Ectodermal cell (in vitro differentiated cells): ENCODE data around the gene FAM107A.
"Not testable (repeated sequence)": the region's sequence is repeated elsewhere in the genome, so short reads cannot be mapped to it uniquely, and the experiment has no call there.

ENCODE experiments used
- H3K27ac ChIP-seq: 2 replicates; pipeline ENCODE4 v1.7.0; 2013; ENCODE audit warnings: mild to moderate bottlenecking, low read depth, low read length; ENCODE audit not compliant: insufficient read depth, poor library complexity, severe bottlenecking
- H3K27me3 ChIP-seq: 2 replicates; pipeline ENCODE4 v1.7.0; 2013; ENCODE audit warnings: mild to moderate bottlenecking, low read length; ENCODE audit not compliant: insufficient read depth, control insufficient read depth, poor library complexity, severe bottlenecking
- H3K36me3 ChIP-seq: one replicate; pipeline ENCODE4 v1.7.0; 2013; ENCODE audit warnings: low read length; ENCODE audit not compliant: control insufficient read depth, insufficient read depth
- H3K4me1 ChIP-seq: one replicate; pipeline ENCODE4 v1.7.0; 2013; ENCODE audit warnings: low read length; ENCODE audit not compliant: control insufficient read depth, insufficient read depth
- H3K4me3 ChIP-seq: 2 replicates; pipeline ENCODE4 v1.7.0; 2013; ENCODE audit warnings: low read depth, low read length, control low read depth; ENCODE audit not compliant: insufficient read depth
- H3K9me3 ChIP-seq: 2 replicates; pipeline ENCODE4 v1.7.0; 2013; ENCODE audit warnings: mild to moderate bottlenecking, low read length, moderate library complexity; ENCODE audit not compliant: control insufficient read depth
- WGBS, 2 experiments: methylation state at CpG; one replicate each; pipeline ENCODE4 v1.1.7; 2013; ENCODE audit warnings: missing lambda C conversion rate in 2 of 2; 5-methylcytosine and 5-hydroxymethylcytosine counted together

Gene FAM107A

GRCh38 chr3:58529516-58530353 lies 47.5 kb downstream of the FAM107A start:
- Histone ChIP-seq H3K9me3 (no peaks in the 10 kb centered on the region), H3K4me3 (no peak overlapping the region), H3K27ac (no peak overlapping the region), H3K27me3 (no peaks in the 10 kb centered on the region), H3K36me3 (no peaks in the 10 kb centered on the region), H3K4me1 (peaks cover 15% of the 10 kb centered on the region)
- 76% methylated on average over 15 of the region's 15 CpGs for WGBS, 2 experiments

DNA sequence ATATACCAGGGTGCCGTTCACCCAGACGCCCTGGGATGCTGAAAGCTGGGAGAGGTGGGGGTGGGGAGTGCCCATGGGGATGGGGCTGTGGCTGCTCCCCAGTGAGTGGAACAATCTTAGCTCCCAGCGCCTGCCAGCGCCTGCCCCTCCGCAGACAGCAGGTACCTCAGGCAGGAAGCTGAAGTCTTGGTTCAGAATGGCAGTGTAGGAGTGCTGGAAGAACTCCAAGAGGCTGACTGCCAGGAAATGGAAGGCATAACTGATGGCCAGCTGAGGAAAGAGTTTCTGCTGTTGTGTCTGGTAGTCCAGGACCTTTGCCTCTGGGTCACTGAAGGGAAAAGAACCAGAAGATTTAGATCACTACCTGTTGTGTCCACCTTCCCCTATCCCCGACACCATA lies 48.6 kb downstream of the FAM107A start:
- no peaks in the 10 kb centered on the region for H3K36me3 ChIP-seq
- no peak overlapping the region for H3K4me3 ChIP-seq
- H3K27me3 ChIP-seq, result no peaks in the 10 kb centered on the region
- H3K27ac ChIP-seq, result no peak overlapping the region
- 86% methylated on average over 6 of the region's 6 CpGs for WGBS, 2 experiments
- H3K4me1 ChIP-seq, result peaks cover 16% of the 10 kb centered on the region
- no peaks in the 10 kb centered on the region for H3K9me3 ChIP-seq

DNA sequence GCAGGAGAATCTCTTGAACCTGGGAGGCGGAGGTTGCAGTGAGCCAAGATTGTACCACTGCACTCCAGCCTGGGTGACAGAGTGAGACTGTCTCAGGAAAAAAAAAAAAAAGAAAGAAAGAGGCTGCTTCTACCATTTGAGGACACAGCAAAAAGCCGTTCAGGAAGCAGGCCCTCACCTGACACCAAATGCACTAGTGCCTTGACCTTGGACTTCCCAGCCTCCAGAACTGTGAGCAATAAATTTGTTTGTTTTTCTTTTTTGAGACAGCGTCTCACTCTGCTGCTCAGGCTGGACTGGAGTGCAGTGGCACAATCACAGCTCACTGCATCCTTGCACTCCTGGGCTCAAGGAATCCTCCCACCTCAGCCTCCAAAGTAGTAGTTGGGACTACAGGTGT lies 49.8 kb downstream of the FAM107A start:
- WGBS, 2 experiments, result 83 to 97% methylated on average over 3 of the region's 3 CpGs
- H3K9me3 ChIP-seq, H3K4me3 ChIP-seq, H3K36me3 ChIP-seq, H3K27me3 ChIP-seq, H3K27ac ChIP-seq: not testable (repeated sequence)
- H3K4me1 ChIP-seq, result peaks cover 27% of the 10 kb centered on the region

DNA sequence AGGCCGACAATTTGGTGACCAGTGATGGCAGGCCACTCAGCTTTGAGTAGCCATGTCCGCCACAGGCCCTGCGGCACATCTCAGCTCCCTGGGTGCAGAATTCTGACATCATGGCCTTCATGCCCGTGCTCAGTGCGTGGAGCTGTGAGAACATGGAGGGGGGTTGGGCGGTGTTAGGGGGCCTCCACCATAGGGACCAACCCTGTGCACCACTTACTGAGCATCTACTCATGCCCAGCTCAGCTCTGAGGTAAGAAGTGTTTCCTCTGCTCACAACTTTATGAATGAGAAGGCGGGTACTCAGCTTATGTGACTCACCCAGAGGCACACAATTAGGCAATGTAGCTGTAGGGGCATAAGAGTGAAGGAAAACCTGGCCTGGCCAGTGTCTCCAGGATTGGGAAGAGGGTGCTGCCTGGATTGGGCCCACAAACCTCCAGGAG lies 50.7 kb downstream of the FAM107A start:
- H3K27me3 ChIP-seq, result no peaks in the 10 kb centered on the region
- H3K4me3 ChIP-seq, result no peak overlapping the region
- H3K9me3 ChIP-seq, result no peaks in the 10 kb centered on the region
- 79 to 83% methylated on average over 7 of the region's 7 CpGs for WGBS, 2 experiments
- peaks cover 36% of the 10 kb centered on the region for H3K4me1 ChIP-seq
- no peak overlapping the region for H3K27ac ChIP-seq
- no peaks in the 10 kb centered on the region for H3K36me3 ChIP-seq

DNA sequence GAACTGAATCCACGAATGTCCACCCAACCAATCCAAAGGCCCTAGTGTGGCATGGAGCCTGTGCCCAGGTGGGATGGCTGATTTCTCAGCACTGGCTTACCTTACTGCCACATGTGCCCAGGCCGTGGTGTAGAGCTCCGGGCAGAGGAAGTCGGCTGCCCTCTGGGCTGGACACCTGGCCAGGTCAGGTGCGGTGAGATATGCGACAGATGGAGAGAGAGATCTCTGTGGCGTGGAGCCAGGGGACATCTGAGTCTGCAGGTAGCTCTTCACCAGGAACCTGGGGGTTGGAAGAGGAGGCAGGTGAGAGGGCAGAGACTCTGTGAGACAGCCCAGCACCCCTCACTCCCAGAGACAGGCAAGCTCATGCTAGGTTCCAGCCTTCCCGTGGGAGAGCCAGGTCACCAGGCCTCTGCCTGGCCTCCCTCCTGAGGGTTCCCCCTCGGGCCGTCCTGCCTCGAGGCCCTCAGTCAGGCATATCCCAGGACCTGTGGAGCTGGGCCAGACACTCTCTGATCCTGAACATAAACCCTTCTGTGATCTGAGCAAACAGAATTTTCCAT lies 52.8 kb downstream of the FAM107A start:
- WGBS, 2 experiments, result 93 to 95% methylated on average over 11 of the region's 11 CpGs
- H3K4me1 ChIP-seq, result peaks cover 43% of the 10 kb centered on the region
- H3K9me3 ChIP-seq, result no peaks in the 10 kb centered on the region
- H3K36me3 ChIP-seq, result no peaks in the 10 kb centered on the region
- no peak overlapping the region for H3K27ac ChIP-seq
- H3K27me3 ChIP-seq, result no peaks in the 10 kb centered on the region
- H3K4me3 ChIP-seq, result no peak overlapping the region

GRCh38 chr3:58522759-58523425 lies 54.3 kb downstream of the FAM107A start:
- Histone ChIP-seq H3K27ac (no peak overlapping the region), H3K36me3 (no peaks in the 10 kb centered on the region), H3K9me3 (no peaks in the 10 kb centered on the region), H3K27me3 (no peaks in the 10 kb centered on the region), H3K4me3 (no peak overlapping the region), H3K4me1 (peaks cover 49% of the 10 kb centered on the region)
- 40 to 42% methylated on average over 4 to 5 of the region's 5 CpGs for WGBS, 2 experiments

- 47 to 55% methylated on average over 10 of the region's 10 CpGs for WGBS, 2 experiments
These were observed 55.1 kb downstream of the FAM107A start for GRCh38 chr3:58521917-58522631.

DNA sequence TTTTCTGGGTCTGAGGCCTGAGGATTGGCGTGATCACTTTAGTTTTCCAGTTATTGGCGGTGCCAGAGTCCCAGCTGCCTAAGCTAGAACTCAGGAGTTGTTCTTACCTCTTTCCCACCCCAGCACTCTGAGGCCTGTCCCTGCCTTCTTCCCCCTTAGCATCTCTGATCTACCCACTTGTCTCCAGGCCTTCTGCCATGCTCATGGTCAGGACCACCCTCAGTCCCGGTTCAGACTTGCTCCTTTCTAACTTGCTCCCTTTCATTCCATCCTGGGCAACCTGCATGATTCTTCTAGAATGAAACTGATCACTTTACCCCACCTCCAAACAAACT lies 55.9 kb downstream of the FAM107A start:
- Histone ChIP-seq H3K27ac (no peak overlapping the region), H3K9me3 (no peaks in the 10 kb centered on the region), H3K27me3 (no peaks in the 10 kb centered on the region), H3K36me3 (no peaks in the 10 kb centered on the region), H3K4me3 (no peak overlapping the region), H3K4me1 (peaks cover 43% of the 10 kb centered on the region)
- WGBS, 2 experiments, result 92 to 94% methylated on average over 3 of the region's 3 CpGs

More at GRCh38 chr3:58521917-58522631, 55.1 kb downstream of the FAM107A start:
- no peak overlapping the region for H3K4me3 ChIP-seq
- peak overlapping the region; percentile 50 for H3K27ac ChIP-seq
- H3K9me3 ChIP-seq, result no peaks in the 10 kb centered on the region
- H3K4me1 ChIP-seq, result peaks cover 49% of the 10 kb centered on the region
- H3K27me3 ChIP-seq, result no peaks in the 10 kb centered on the region
- no peaks in the 10 kb centered on the region for H3K36me3 ChIP-seq

GRCh38 chr3:58520403-58521335 lies 56.5 kb downstream of the FAM107A start:
- H3K9me3 ChIP-seq, result no peaks in the 10 kb centered on the region
- H3K4me1 ChIP-seq, result peaks cover 40% of the 10 kb centered on the region
- no peaks in the 10 kb centered on the region for H3K27me3 ChIP-seq
- no peak overlapping the region for H3K4me3 ChIP-seq
- WGBS, 2 experiments, result 65 to 66% methylated on average over 8 of the region's 8 CpGs
- no peak overlapping the region for H3K27ac ChIP-seq
- no peaks in the 10 kb centered on the region for H3K36me3 ChIP-seq
